Measurements from ENCODE around the gene SHC1. TPM values are rescaled to one million over a fixed set of nuclear protein-coding genes. Genes with fewer than 3 reads are reported as not detected.

Gene SHC1
- total and polyA plus RNA-seq, 2 donors (not counting 1 experiment from before 2014, with no cell fraction given) = 50.1 to 61.4 TPM

- Mint-ChIP-seq H3K27ac (no peak overlapping the region), H3K9me3 (ENCODE audit: insufficient read depth) (no peaks in the 10 kb centered on the region), H3K4me1 (peaks cover 1% of the 10 kb centered on the region), H3K4me3 (no peak overlapping the region), H3K27me3 (no peaks in the 10 kb centered on the region)
- 100% methylated on average over 2 of the region's 2 CpGs for WGBS (ENCODE audit: insufficient coverage)
- intact Hi-C loops (cut with micrococcal nuclease) = no loop called here
- POLR2A ChIA-PET = no interaction called here
- Histone ChIP-seq H3K27ac (ENCODE audit: low read length in 2 of 2) (no peak overlapping the region), H2AFZ (ENCODE audit: insufficient read depth, low read depth, low read length, poor library complexity, severe bottlenecking) (no peak overlapping the region), H3K9ac (ENCODE audit: low read length) (no peak overlapping the region), H4K20me1 (ENCODE audit: control insufficient read depth, insufficient read depth, low read length, poor library complexity, severe bottlenecking) (no peaks in the 10 kb centered on the region), H3K9me3 (ENCODE audit: control extremely low read depth in 1 of 3, control insufficient read depth in 2 of 3, insufficient read depth in 1 of 3, low read length in 2 of 3) (no peaks in the 10 kb centered on the region), H3K4me3 (ENCODE audit: control extremely low read depth in 1 of 5, extremely low read depth in 1 of 5, insufficient read depth in 1 of 5, low read depth in 2 of 5, low read length in 4 of 5) (no peak overlapping the region), H3K79me2 (ENCODE audit: control insufficient read depth, insufficient read depth, low read length) (no peaks in the 10 kb centered on the region), H3K4me2 (replicated peaks; ENCODE audit: low read depth, low read length, poor library complexity, severe bottlenecking) (no peak overlapping the region), H3K36me3 (replicated peaks in 1 of 2; ENCODE audit: control extremely low read depth in 1 of 2, control insufficient read depth in 1 of 2, extremely low read depth in 1 of 2, insufficient read depth in 2 of 2, low read length in 1 of 2) (no peaks in the 10 kb centered on the region), H3K27me3 (replicated peaks in 1 of 4; ENCODE audit: control extremely low read depth in 1 of 4, control insufficient read depth in 3 of 4, insufficient read depth in 4 of 4, low read length in 3 of 4) (no peaks in the 10 kb centered on the region), H3K4me1 (ENCODE audit: control insufficient read depth in 2 of 2, insufficient read depth in 2 of 2, low read length in 2 of 2) (no peaks in the 10 kb centered on the region)
- CTCF ChIA-PET = interaction anchor here (1.7 kb wide), 1 partner anchor 35 kb away, joined by 4 read pairs; no protein-coding TSS in a partner anchor
- ATAC-seq (ENCODE audit: low read depth) (no peak), DNase-seq (no peak)
- no peak for TF ChIP-seq EZH2 (IDR thresholded peaks at IDR 0.05; ENCODE audit: borderline replicate concordance, insufficient read depth, low read depth, low read length, poor library complexity, severe bottlenecking)
Observed at GRCh38 chr1:154912755-154913154, 57.8 kb downstream of the SHC1 start.

Small RNA genes within 50 kb of the gene (small RNA-seq; reads per million reads assigned to genes)
- gene MIR4258 (ENCODE audit: insufficient read length, low read depth, low replicate concordance) (not detected), gene RF00017 (ENCODE audit: insufficient read length, low read depth, low replicate concordance) (not detected)

Other genes starting within 250 kb of the SHC1 start
- gene KCNN3, start 100.5 kb downstream of the SHC1 start, total RNA-seq = 0.17 and 0.29 TPM in 2 replicates
- 0.56 and 0.82 TPM in 2 replicates for gene KCNN3, start 100.5 kb downstream of the SHC1 start, polyA plus RNA-seq
- 15.0 TPM in 2 replicates for gene PMVK, start 34.0 kb downstream of the SHC1 start, total RNA-seq
- 11.9 and 15.4 TPM in 2 replicates for gene PMVK, start 34.0 kb downstream of the SHC1 start, polyA plus RNA-seq
- gene PBXIP1, start 14.6 kb downstream of the SHC1 start, total RNA-seq = 212 and 219 TPM in 2 replicates
- 77.6 and 88.8 TPM in 2 replicates for gene PBXIP1, start 14.6 kb downstream of the SHC1 start, polyA plus RNA-seq
- 47.5 and 52.7 TPM in 2 replicates for gene PYGO2, start 9.0 kb downstream of the SHC1 start, total RNA-seq
- gene PYGO2, start 9.0 kb downstream of the SHC1 start, polyA plus RNA-seq = 13.0 and 22.2 TPM in 2 replicates
- 16.8 and 17.5 TPM in 2 replicates for gene CKS1B, start 3.9 kb upstream of the SHC1 start, total RNA-seq
- gene CKS1B, start 3.9 kb upstream of the SHC1 start, polyA plus RNA-seq = 24.4 and 33.0 TPM in 2 replicates
- gene FLAD1, start 12.6 kb upstream of the SHC1 start, total RNA-seq = 49.6 and 51.4 TPM in 2 replicates
- gene FLAD1, start 12.6 kb upstream of the SHC1 start, polyA plus RNA-seq = 68.9 and 83.0 TPM in 2 replicates
- gene LENEP, start 22.8 kb upstream of the SHC1 start, total RNA-seq = 1.7 and 2.0 TPM in 2 replicates
- gene LENEP, start 22.8 kb upstream of the SHC1 start, polyA plus RNA-seq = not detected in 2 replicates
- 55.7 and 66.0 TPM in 2 replicates for gene ZBTB7B, start 32.1 kb upstream of the SHC1 start, total RNA-seq
- 56.4 and 67.3 TPM in 2 replicates for gene ZBTB7B, start 32.1 kb upstream of the SHC1 start, polyA plus RNA-seq
- gene DCST2, start 63.0 kb upstream of the SHC1 start, total RNA-seq = 0.89 and 0.90 TPM in 2 replicates
- gene DCST2, start 63.0 kb upstream of the SHC1 start, polyA plus RNA-seq = 2.9 and 5.4 TPM in 2 replicates
- not detected in 2 replicates for gene DCST1, start 63.1 kb upstream of the SHC1 start, total RNA-seq
- 0.22 and 0.52 TPM in 2 replicates for gene DCST1, start 63.1 kb upstream of the SHC1 start, polyA plus RNA-seq
- 14.6 and 17.0 TPM in 2 replicates for gene ADAM15, start 80.6 kb upstream of the SHC1 start, total RNA-seq
- gene ADAM15, start 80.6 kb upstream of the SHC1 start, polyA plus RNA-seq = 28.4 and 35.1 TPM in 2 replicates
- gene EFNA4, start 93.0 kb upstream of the SHC1 start, total RNA-seq = 8.4 and 9.9 TPM in 2 replicates
- gene EFNA4, start 93.0 kb upstream of the SHC1 start, polyA plus RNA-seq = 6.5 and 10.6 TPM in 2 replicates
- gene EFNA3, start 108.1 kb upstream of the SHC1 start, total RNA-seq = 1.6 and 3.7 TPM in 2 replicates
- 1.8 and 3.2 TPM in 2 replicates for gene EFNA3, start 108.1 kb upstream of the SHC1 start, polyA plus RNA-seq
- gene EFNA1, start 157.1 kb upstream of the SHC1 start, total RNA-seq = 0.56 TPM in 1 of 2 replicates, not detected in the other
- 0.28 and 1.5 TPM in 2 replicates for gene EFNA1, start 157.1 kb upstream of the SHC1 start, polyA plus RNA-seq
- 61.3 and 62.8 TPM in 2 replicates for gene SLC50A1, start 165.1 kb upstream of the SHC1 start, total RNA-seq
- gene SLC50A1, start 165.1 kb upstream of the SHC1 start, polyA plus RNA-seq = 86.8 and 109 TPM in 2 replicates
- gene DPM3, start 169.8 kb upstream of the SHC1 start, total RNA-seq = 39.9 and 41.7 TPM in 2 replicates
- gene DPM3, start 169.8 kb upstream of the SHC1 start, polyA plus RNA-seq = 68.0 and 97.3 TPM in 2 replicates
- 136 and 151 TPM in 2 replicates for gene KRTCAP2, start 202.6 kb upstream of the SHC1 start, total RNA-seq
- gene KRTCAP2, start 202.6 kb upstream of the SHC1 start, polyA plus RNA-seq = 190 and 259 TPM in 2 replicates
- 1.3 and 2.6 TPM in 2 replicates for gene TRIM46, start 203.1 kb upstream of the SHC1 start, total RNA-seq
- 3.4 TPM in 2 replicates for gene TRIM46, start 203.1 kb upstream of the SHC1 start, polyA plus RNA-seq
- 26.0 and 28.6 TPM in 2 replicates for gene THBS3, start 237.2 kb upstream of the SHC1 start, total RNA-seq
- 28.0 and 34.3 TPM in 2 replicates for gene THBS3, start 237.2 kb upstream of the SHC1 start, polyA plus RNA-seq
- 18.4 and 19.0 TPM in 2 replicates for gene MTX1, start 237.9 kb upstream of the SHC1 start, total RNA-seq
- 34.2 and 40.4 TPM in 2 replicates for gene MTX1, start 237.9 kb upstream of the SHC1 start, polyA plus RNA-seq

All from B cell (primary cell).